Endodermal cell (in vitro differentiated cells): ENCODE measurements around the gene UCKL1. TPM values are rescaled to one million over a fixed set of nuclear protein-coding genes. Genes with fewer than 3 reads are reported as not detected.
A peak's percentile ranks its signal among the peaks of the same experiment; 100 is the strongest.

Experiments used
- DNase-seq: peaks from one replicate; pipeline ENCODE4 v3.0.0-alpha.2; 2017
- H3K27ac ChIP-seq: 2 replicates; pipeline ENCODE4 v1.5.1; 2013; ENCODE audit warnings: mild to moderate bottlenecking, low read depth, low read length, moderate library complexity
- H3K27me3 ChIP-seq: 2 replicates; pipeline ENCODE4 v1.6.1; 2013; ENCODE audit warnings: mild to moderate bottlenecking, low read length, moderate library complexity; ENCODE audit not compliant: insufficient read depth, control insufficient read depth, poor library complexity, severe bottlenecking
- H3K36me3 ChIP-seq: 2 replicates; pipeline ENCODE4 v1.7.0; 2013; ENCODE audit warnings: mild to moderate bottlenecking, low read length, moderate library complexity; ENCODE audit not compliant: control insufficient read depth, insufficient read depth
- H3K4me1 ChIP-seq: one replicate; pipeline ENCODE4 v1.7.0; 2013; ENCODE audit warnings: low read length; ENCODE audit not compliant: control insufficient read depth, insufficient read depth
- H3K4me3 ChIP-seq: 2 replicates; pipeline ENCODE4 v1.5.1; 2013; ENCODE audit warnings: mild to moderate bottlenecking, low read length, moderate library complexity
- H3K9ac ChIP-seq: 2 replicates; pipeline ENCODE4 v1.6.1; 2013; ENCODE audit warnings: mild to moderate bottlenecking, low read length, moderate library complexity; ENCODE audit not compliant: poor library complexity, severe bottlenecking; ENCODE audit errors: extremely low read depth
- H3K9me3 ChIP-seq: 2 replicates; pipeline ENCODE4 v1.6.1; 2013; ENCODE audit warnings: mild to moderate bottlenecking, low read length, moderate library complexity; ENCODE audit not compliant: control insufficient read depth
- H3K27ac Mint-ChIP-seq: 2 replicates; pipeline ENCODE4 v1.8.0; 2020; ENCODE audit warnings: mixed read lengths
- H3K27me3 Mint-ChIP-seq: 2 replicates; pipeline ENCODE4 v1.8.0; 2021; ENCODE audit warnings: mild to moderate bottlenecking, mixed read lengths; ENCODE audit not compliant: insufficient read depth
- H3K36me3 Mint-ChIP-seq: 2 replicates; pipeline ENCODE4 v1.8.0; 2020; ENCODE audit warnings: low read depth, mixed read lengths
- H3K4me1 Mint-ChIP-seq: 2 replicates; pipeline ENCODE4 v1.8.0; 2020; ENCODE audit warnings: mixed read lengths
- H3K4me3 Mint-ChIP-seq: 2 replicates; pipeline ENCODE4 v1.8.0; 2020; ENCODE audit warnings: mild to moderate bottlenecking, moderate library complexity, mixed read lengths
- H3K9me3 Mint-ChIP-seq: 2 replicates; pipeline ENCODE4 v1.8.0; 2020; ENCODE audit warnings: mild to moderate bottlenecking, mixed read lengths
- WGBS, 2 experiments: methylation state at CpG; one replicate each; pipeline versions ENCODE4 v1.1.5 to v1.1.7; 2013; ENCODE audit warnings: missing lambda C conversion rate in 2 of 2, mixed read lengths in 1 of 2; ENCODE audit not compliant: insufficient coverage in 1 of 2, insufficient read length in 1 of 2; 5-methylcytosine and 5-hydroxymethylcytosine counted together
- total RNA-seq, 2 donors: library from RNA; stranded (reverse); fragmentation: NEBNext Ultra II Directional in 1 of 2; extraction: Animal tissue kit (Norgen Biotek cat#: 25700) in 1 of 2; gene quantifications; 2 replicates in 1 of 2; 3 replicates in 1 of 2; pipeline ENCODE4 v1.2.1, GENCODE V29; 2021
- TF ChIP-seq, protein P1 (sequence below): fragments of 200-600 bp; sonication (generic); conservative IDR thresholded peaks from 2 replicates; pipeline ENCODE4 v1.5.0; 2021; ENCODE audit warnings: antibody characterized with exemption, mild to moderate bottlenecking

UCKL1 gene
- total RNA-seq, 2 donors from 2014 or later, result 36.5 to 47.8 TPM

DNA sequence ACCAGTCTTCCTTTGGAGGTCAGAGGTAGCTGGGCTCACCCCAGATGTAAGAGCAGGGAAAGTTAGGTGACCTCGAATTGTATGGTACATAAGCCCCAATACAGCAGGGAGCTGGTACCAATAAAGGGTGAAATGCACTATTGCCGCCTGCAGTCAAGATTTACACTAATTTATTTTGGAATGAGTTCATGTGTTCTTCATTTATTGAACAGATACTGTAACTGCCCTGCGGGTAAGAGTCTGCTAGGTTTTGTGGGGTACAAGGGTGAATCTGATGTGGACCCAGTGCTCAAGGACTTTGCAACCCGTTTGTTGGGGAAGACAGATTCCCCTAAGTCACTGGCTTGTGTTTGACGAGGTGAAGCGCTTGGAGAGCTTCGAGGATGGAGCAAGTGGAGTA, 63.8 kb downstream of the UCKL1 start:
- H3K27me3 Mint-ChIP-seq, result peaks cover 7% of the 10 kb centered on the region
- no peak overlapping the region for H3K9ac ChIP-seq
- no peak overlapping the region for H3K4me3 Mint-ChIP-seq
- H3K36me3 Mint-ChIP-seq, result peaks cover 24% of the 10 kb centered on the region
- TF ChIP-seq, protein P1, sequence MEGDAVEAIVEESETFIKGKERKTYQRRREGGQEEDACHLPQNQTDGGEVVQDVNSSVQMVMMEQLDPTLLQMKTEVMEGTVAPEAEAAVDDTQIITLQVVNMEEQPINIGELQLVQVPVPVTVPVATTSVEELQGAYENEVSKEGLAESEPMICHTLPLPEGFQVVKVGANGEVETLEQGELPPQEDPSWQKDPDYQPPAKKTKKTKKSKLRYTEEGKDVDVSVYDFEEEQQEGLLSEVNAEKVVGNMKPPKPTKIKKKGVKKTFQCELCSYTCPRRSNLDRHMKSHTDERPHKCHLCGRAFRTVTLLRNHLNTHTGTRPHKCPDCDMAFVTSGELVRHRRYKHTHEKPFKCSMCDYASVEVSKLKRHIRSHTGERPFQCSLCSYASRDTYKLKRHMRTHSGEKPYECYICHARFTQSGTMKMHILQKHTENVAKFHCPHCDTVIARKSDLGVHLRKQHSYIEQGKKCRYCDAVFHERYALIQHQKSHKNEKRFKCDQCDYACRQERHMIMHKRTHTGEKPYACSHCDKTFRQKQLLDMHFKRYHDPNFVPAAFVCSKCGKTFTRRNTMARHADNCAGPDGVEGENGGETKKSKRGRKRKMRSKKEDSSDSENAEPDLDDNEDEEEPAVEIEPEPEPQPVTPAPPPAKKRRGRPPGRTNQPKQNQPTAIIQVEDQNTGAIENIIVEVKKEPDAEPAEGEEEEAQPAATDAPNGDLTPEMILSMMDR, result no peak
- H3K36me3 ChIP-seq, result peaks cover 35% of the 10 kb centered on the region
- H3K4me1 ChIP-seq, result peaks cover 4% of the 10 kb centered on the region
- no peak overlapping the region for H3K4me3 ChIP-seq
- H3K27ac Mint-ChIP-seq, result no peak overlapping the region
- H3K9me3 ChIP-seq, result no peaks in the 10 kb centered on the region
- peaks cover 19% of the 10 kb centered on the region for H3K4me1 Mint-ChIP-seq
- H3K27ac ChIP-seq, result no peak overlapping the region
- peaks cover 9% of the 10 kb centered on the region for H3K27me3 ChIP-seq
- DNase-seq, result no peak
- 90% methylated on average over 7 of the region's 7 CpGs for WGBS, 2 experiments
- no peaks in the 10 kb centered on the region for H3K9me3 Mint-ChIP-seq

DNA sequence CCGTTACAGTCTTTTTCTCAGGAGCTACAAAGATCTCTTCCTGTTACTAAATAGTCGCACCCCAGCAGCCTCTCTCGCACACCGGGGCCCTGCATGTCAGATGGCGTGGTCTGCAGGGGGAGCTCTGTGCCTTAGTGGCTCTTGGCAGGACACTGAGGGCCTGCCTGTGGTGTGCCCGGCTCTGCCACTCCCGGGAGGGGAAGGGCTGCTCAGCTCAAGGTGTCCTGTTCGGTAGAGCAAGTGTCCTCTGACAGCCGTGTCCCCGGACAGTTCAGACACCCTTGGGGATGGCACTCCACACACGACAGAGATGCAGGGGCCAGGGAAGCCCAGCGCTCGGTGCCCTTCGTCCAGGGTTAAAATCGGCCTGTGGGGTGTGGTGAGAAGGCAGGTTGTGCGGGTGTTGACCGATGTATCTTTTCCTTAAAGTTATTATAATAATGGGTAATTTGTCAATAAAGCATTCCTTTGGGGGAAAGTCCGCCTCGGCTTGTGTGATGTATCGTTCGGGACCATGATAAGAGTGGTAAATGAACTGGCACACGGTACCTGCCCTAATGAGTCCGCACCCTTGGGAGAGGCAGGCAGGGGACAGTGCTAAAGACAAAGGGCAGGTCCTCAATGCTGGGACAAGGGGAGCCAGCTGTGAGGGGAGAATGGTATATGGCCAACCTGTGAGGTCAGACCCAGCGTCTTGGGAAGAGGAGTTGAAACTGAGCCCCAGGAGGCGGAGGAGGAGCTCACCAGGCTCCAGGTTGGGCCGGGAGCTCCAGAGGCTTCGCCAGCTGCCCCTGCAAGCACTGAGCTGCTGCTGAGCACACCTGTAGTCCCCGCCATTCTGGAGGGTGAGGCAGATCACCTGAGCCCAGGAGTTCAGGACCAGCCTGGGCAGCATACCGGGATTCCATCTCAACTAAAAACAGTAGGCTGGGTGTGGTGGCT, 64.9 kb downstream of the UCKL1 start:
- Histone ChIP-seq H3K27ac (no peak overlapping the region), H3K4me3 (no peak overlapping the region), H3K27me3 (no peaks in the 10 kb centered on the region), H3K4me1 (no peaks in the 10 kb centered on the region), H3K9me3 (no peaks in the 10 kb centered on the region), H3K36me3 (peaks cover 40% of the 10 kb centered on the region), H3K9ac (no peak overlapping the region)
- Mint-ChIP-seq H3K36me3 (peaks cover 26% of the 10 kb centered on the region), H3K4me1 (peaks cover 12% of the 10 kb centered on the region), H3K4me3 (no peak overlapping the region), H3K27me3 (no peaks in the 10 kb centered on the region), H3K9me3 (no peaks in the 10 kb centered on the region), H3K27ac (no peak overlapping the region)
- 95 to 96% methylated on average over 26 to 29 of the region's 29 CpGs for WGBS, 2 experiments
- TF ChIP-seq, protein P1, result peak; percentile 44
- peak; percentile 58 for DNase-seq

DNA sequence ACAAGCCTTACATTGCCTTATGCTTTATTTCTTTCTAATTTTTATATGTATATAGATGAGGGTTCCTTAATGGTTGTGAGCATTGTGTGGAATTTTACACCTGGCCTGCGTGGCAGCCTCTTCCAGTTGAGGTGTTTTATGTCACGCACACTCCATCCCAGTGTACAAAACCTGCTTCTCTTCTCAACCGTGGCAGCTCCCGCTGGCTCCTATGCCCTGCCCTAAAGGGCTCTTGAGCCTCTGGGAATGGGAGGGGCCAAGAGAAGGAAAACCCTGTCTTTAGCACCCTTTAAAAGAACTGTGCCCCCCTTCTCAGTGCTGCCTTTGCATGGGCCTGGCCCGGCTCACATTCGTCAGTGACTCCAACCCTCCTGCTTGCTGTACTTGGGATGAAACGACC, 65.6 kb downstream of the UCKL1 start:
- H3K27me3 ChIP-seq, result no peaks in the 10 kb centered on the region
- H3K4me3 ChIP-seq, result no peak overlapping the region
- no peak overlapping the region for H3K4me3 Mint-ChIP-seq
- no peaks in the 10 kb centered on the region for H3K9me3 ChIP-seq
- no peak overlapping the region for H3K27ac Mint-ChIP-seq
- H3K4me1 ChIP-seq, result no peaks in the 10 kb centered on the region
- no peaks in the 10 kb centered on the region for H3K9me3 Mint-ChIP-seq
- H3K27ac ChIP-seq, result no peak overlapping the region
- 95 to 98% methylated on average over 4 to 7 of the region's 7 CpGs for WGBS, 2 experiments
- TF ChIP-seq, protein P1, result no peak
- H3K36me3 Mint-ChIP-seq, result peaks cover 26% of the 10 kb centered on the region
- H3K36me3 ChIP-seq, result peaks cover 40% of the 10 kb centered on the region
- H3K27me3 Mint-ChIP-seq, result no peaks in the 10 kb centered on the region
- DNase-seq, result no peak
- H3K9ac ChIP-seq, result no peak overlapping the region
- H3K4me1 Mint-ChIP-seq, result peaks cover 5% of the 10 kb centered on the region
